H1 (cell line): ENCODE data around the gene TPD52L2. TPM values are rescaled to one million over a fixed set of nuclear protein-coding genes. Genes with fewer than 3 reads are reported as not detected.

Experiments
- CTCF ChIA-PET: fragments of 300-600 bp; sonication (Branson Sonifier 250); formaldehyde crosslinking; loops from one replicate; lab custom pipeline; 2021; ENCODE audit not compliant: partially characterized antibody; lab: Charles Lee
- POLR2A ChIA-PET: fragments of 300-600 bp; sonication (Branson Sonifier 250); formaldehyde crosslinking; loops from one replicate; lab custom pipeline; 2021; ENCODE audit warnings: inconsistent platforms; ENCODE audit not compliant: partially characterized antibody; lab: Charles Lee
- DNase-seq, 2 experiments: peaks; one replicate each; pipeline versions ENCODE4 v3.0.0 to v3.0.0-alpha.2; 2010 to 2022; ENCODE audit warnings: low spot score in 2 of 2, low read depth in 1 of 2, mixed read lengths in 1 of 2
- FAIRE-seq: peaks from 2 replicates; lab custom pipeline; 2011; peaks lifted over from hg19 to GRCh38; lab: Jason Lieb, UNC
- H2AFZ ChIP-seq: 2 replicates; pipeline ENCODE4 v1.8.1; 2012; ENCODE audit warnings: low read length, inconsistent platforms
- H2AK5ac ChIP-seq: 2 replicates; pipeline ENCODE4 v1.6.1; 2013; ENCODE audit warnings: low read depth, low read length
- H2BK120ac ChIP-seq: replicated peaks from 2 replicates; pipeline ENCODE3; 2013; ENCODE audit warnings: low read depth, low read length, inconsistent platforms
- H2BK12ac ChIP-seq: 2 replicates; pipeline ENCODE4 v1.6.1; 2013; ENCODE audit warnings: low read depth, low read length
- H2BK15ac ChIP-seq: 2 replicates; pipeline ENCODE4 v1.6.1; 2013; ENCODE audit warnings: low read length
- H2BK20ac ChIP-seq: 2 replicates; pipeline ENCODE4 v1.6.1; 2013; ENCODE audit warnings: low read length
- H2BK5ac ChIP-seq: 2 replicates; pipeline ENCODE4 v1.6.1; 2013; ENCODE audit warnings: low read depth, low read length
- H3K14ac ChIP-seq: 2 replicates; pipeline ENCODE4 v1.6.1; 2013; ENCODE audit warnings: inconsistent platforms; ENCODE audit not compliant: insufficient read length
- H3K18ac ChIP-seq: 2 replicates; pipeline ENCODE4 v1.6.1; 2013; ENCODE audit warnings: low read length; ENCODE audit errors: extremely low read depth
- H3K23ac ChIP-seq: 2 replicates; pipeline ENCODE4 v1.6.1; 2013; ENCODE audit warnings: inconsistent platforms; ENCODE audit not compliant: insufficient read length
- H3K23me2 ChIP-seq: 2 replicates; pipeline ENCODE4 v1.6.1; 2013; ENCODE audit warnings: low read depth, low read length
- H3K27ac ChIP-seq: 2 replicates; pipeline ENCODE4 v1.6.1; 2011; ENCODE audit warnings: low read depth, low read length, inconsistent platforms
- H3K27me3 ChIP-seq, 4 experiments: replicated peaks in 1 of 4; 1 replicate in 1 of 4; 2 replicates in 3 of 4; pipeline versions ENCODE4 v1.6.1 to v1.8.1; 2011 to 2013; ENCODE audit warnings: low read length in 3 of 4, mild to moderate bottlenecking in 3 of 4, inconsistent platforms in 2 of 4, mixed read lengths in 2 of 4, moderate library complexity in 1 of 4; ENCODE audit not compliant: control insufficient read depth in 3 of 4, insufficient read depth in 3 of 4; ENCODE audit errors: extremely low read depth in 1 of 4
- H3K36me3 ChIP-seq, 4 experiments: 2 replicates each; pipeline versions ENCODE4 v1.6.1 to v1.8.1; 2011 to 2013; ENCODE audit warnings: mild to moderate bottlenecking in 4 of 4, low read length in 3 of 4, moderate library complexity in 2 of 4, control low read depth in 1 of 4, inconsistent platforms in 1 of 4; ENCODE audit not compliant: insufficient read depth in 4 of 4, control insufficient read depth in 2 of 4
- H3K4ac ChIP-seq: replicated peaks from 2 replicates; pipeline ENCODE3; 2013; ENCODE audit warnings: low read length, low read depth, mixed read lengths, inconsistent platforms; ENCODE audit not compliant: insufficient read length
- H3K4me1 ChIP-seq, 4 experiments: replicated peaks in 1 of 4; 1 replicate in 1 of 4; 2 replicates in 3 of 4; pipeline versions ENCODE4 v1.6.1 to v1.8.1; 2011 to 2013; ENCODE audit warnings: low read length in 3 of 4, inconsistent platforms in 2 of 4, mixed read lengths in 1 of 4; ENCODE audit not compliant: insufficient read depth in 4 of 4, control insufficient read depth in 3 of 4
- H3K4me2 ChIP-seq, 2 experiments: 2 replicates each; pipeline versions ENCODE4 v1.6.1 to v1.8.1; 2011 to 2013; ENCODE audit warnings: low read depth in 2 of 2, low read length in 2 of 2, control low read depth in 1 of 2, inconsistent platforms in 1 of 2, mild to moderate bottlenecking in 1 of 2; ENCODE audit not compliant: insufficient read depth in 1 of 2
- H3K4me3 ChIP-seq, 4 experiments: fragments of 200-600, 300-600 bp in 1 of 4; sonication (generic), shearing (Covaris generic), sonication (Bioruptor Twin) in 1 of 4; 2 replicates each; pipeline versions ENCODE4 v1.5.1 to v1.8.1; 2011 to 2016; ENCODE audit warnings: low read length in 4 of 4, low read depth in 3 of 4, control low read depth in 2 of 4, inconsistent platforms in 2 of 4, mild to moderate bottlenecking in 2 of 4, mixed read lengths in 1 of 4, moderate library complexity in 1 of 4; ENCODE audit not compliant: insufficient read depth in 2 of 4; ENCODE audit errors: extremely low read depth in 1 of 4
- H3K56ac ChIP-seq: replicated peaks from 2 replicates; pipeline ENCODE3; 2013; ENCODE audit warnings: low read depth, mild to moderate bottlenecking, mixed read lengths, low read length, inconsistent platforms; ENCODE audit not compliant: insufficient read length
- H3K79me1 ChIP-seq: 2 replicates; pipeline ENCODE4 v1.6.1; 2013; ENCODE audit warnings: low read depth, low read length, control low read depth
- H3K79me2 ChIP-seq, 2 experiments: 2 replicates each; pipeline versions ENCODE4 v1.6.1 to v1.8.1; 2012 to 2013; ENCODE audit warnings: low read length in 2 of 2, mild to moderate bottlenecking in 2 of 2, inconsistent platforms in 1 of 2; ENCODE audit not compliant: insufficient read depth in 2 of 2, control insufficient read depth in 1 of 2
- H3K9ac ChIP-seq, 4 experiments: replicated peaks in 1 of 4; 1 replicate in 1 of 4; 2 replicates in 3 of 4; pipeline versions ENCODE4 v1.6.1 to v1.8.1; 2011 to 2013; ENCODE audit warnings: low read depth in 3 of 4, low read length in 3 of 4, control low read depth in 2 of 4, mild to moderate bottlenecking in 2 of 4, moderate library complexity in 2 of 4, inconsistent platforms in 1 of 4; ENCODE audit errors: extremely low read depth in 1 of 4
- H3K9me3 ChIP-seq, 2 experiments: 2 replicates each; pipeline versions ENCODE4 v1.6.1 to v1.8.1; 2012 to 2013; ENCODE audit warnings: mild to moderate bottlenecking in 2 of 2, moderate library complexity in 2 of 2, control low read depth in 1 of 2, inconsistent platforms in 1 of 2, low read depth in 1 of 2, low read length in 1 of 2, mixed read lengths in 1 of 2; ENCODE audit not compliant: insufficient read depth in 2 of 2
- H4K20me1 ChIP-seq, 2 experiments: replicated peaks in 1 of 2; 2 replicates each; pipeline versions ENCODE3 to v1.8.1; 2011 to 2013; ENCODE audit warnings: inconsistent platforms in 2 of 2, low read length in 2 of 2, mild to moderate bottlenecking in 1 of 2; ENCODE audit not compliant: insufficient read depth in 2 of 2, control insufficient read depth in 1 of 2
- H4K5ac ChIP-seq: 2 replicates; pipeline ENCODE4 v1.6.1; 2013; ENCODE audit warnings: low read length, low read depth, mixed read lengths, inconsistent platforms; ENCODE audit not compliant: insufficient read length
- H4K8ac ChIP-seq: 2 replicates; pipeline ENCODE4 v1.8.0; 2013; ENCODE audit warnings: mild to moderate bottlenecking, moderate library complexity, low read length, inconsistent platforms; ENCODE audit not compliant: insufficient read depth; ENCODE audit errors: extremely low read depth
- H4K91ac ChIP-seq: replicated peaks from 2 replicates; pipeline ENCODE3; 2013; ENCODE audit warnings: low read length, mixed read lengths, inconsistent platforms; ENCODE audit not compliant: insufficient read length
- BCL11A ChIP-seq, 2 experiments: IDR thresholded peaks; one replicate each; pipeline ENCODE4 v1.6.1; 2011; ENCODE audit warnings: low read depth in 2 of 2, low read length in 2 of 2, mild to moderate bottlenecking in 2 of 2
- BRCA1 ChIP-seq: IDR thresholded peaks from 2 replicates; pipeline ENCODE4 v1.6.1; 2012; ENCODE audit warnings: low read depth, low read length, improper control_type of control experiment
- CTCF ChIP-seq, 3 experiments: IDR thresholded peaks; 1 replicate in 2 of 3; 2 replicates in 1 of 3; pipeline versions ENCODE4 v1.5.1 to v1.6.1; 2011; ENCODE audit warnings: low read length in 3 of 3, mild to moderate bottlenecking in 3 of 3, inconsistent platforms in 2 of 3, low read depth in 1 of 3, moderate library complexity in 1 of 3; ENCODE audit not compliant: insufficient read depth in 1 of 3; ENCODE audit errors: control extremely low read depth in 1 of 3
- EGR1 ChIP-seq: IDR thresholded peaks from 2 replicates; pipeline ENCODE4 v1.6.1; 2011; ENCODE audit warnings: low read depth, low read length, borderline replicate concordance
- JUN ChIP-seq: IDR thresholded peaks from 2 replicates; pipeline ENCODE4 v1.6.1; 2011; ENCODE audit warnings: low read depth, mild to moderate bottlenecking, improper control_type of control experiment, low read length
- KDM4A ChIP-seq: IDR thresholded peaks from one replicate; pipeline ENCODE4 v1.7.1; 2012; ENCODE audit warnings: low read depth, mild to moderate bottlenecking, moderate library complexity, low read length, inconsistent platforms; ENCODE audit not compliant: severe bottlenecking
- KDM5A ChIP-seq: fragments of 200-600 bp; IDR thresholded peaks from 2 replicates; pipeline ENCODE4 v1.7.1; 2012; ENCODE audit warnings: mild to moderate bottlenecking, low read length, inconsistent platforms, mixed read lengths
- MAFK ChIP-seq: IDR thresholded peaks from 2 replicates; pipeline ENCODE4 v1.6.1; 2012; ENCODE audit warnings: low read depth, mild to moderate bottlenecking, improper control_type of control experiment, low read length
- RFX5 ChIP-seq: IDR thresholded peaks from 2 replicates; pipeline ENCODE4 v1.6.1; 2011; ENCODE audit warnings: low read depth, low read length, improper control_type of control experiment, borderline replicate concordance
- SP2 ChIP-seq: IDR thresholded peaks from 2 replicates; pipeline ENCODE4 v1.6.1; 2012; ENCODE audit warnings: mild to moderate bottlenecking, low read length, inconsistent platforms
- TEAD4 ChIP-seq: IDR thresholded peaks from 2 replicates; pipeline ENCODE4 v1.6.1; 2012; ENCODE audit warnings: low read depth, low read length, inconsistent platforms, mixed read lengths
- ZNF274 ChIP-seq: IDR thresholded peaks from 2 replicates; pipeline ENCODE4 v1.7.0; 2012; ENCODE audit warnings: low read length, borderline replicate concordance; ENCODE audit errors: extremely low read depth
- whole genome bisulfite sequencing, 2 experiments: shearing (Covaris generic) in 1 of 2; methylation state at CpG; one replicate each; pipeline versions ENCODE4 v1.1.6 to v1.1.7; 2013 to 2015; ENCODE audit warnings: low lambda C conversion rate in 2 of 2, mixed read lengths in 2 of 2, inconsistent platforms in 1 of 2, low coverage in 1 of 2, missing lambda C conversion rate in 1 of 2; ENCODE audit not compliant: insufficient replicate concordance in 2 of 2, insufficient coverage in 1 of 2, insufficient read length in 1 of 2; ENCODE audit errors: extremely low coverage in 1 of 2, missing lambda C conversion rate in 1 of 2; 5-methylcytosine and 5-hydroxymethylcytosine counted together
- polyA plus RNA-seq, 7 experiments: library from polyadenylated mRNA; depleted of rRNA in 3 of 7; stranded (reverse) in 5 of 7; unstranded in 2 of 7; fragments of >200 nt in 5 of 7; fragments of 200-250 nt in 2 of 7; gene quantifications; 1 replicate in 5 of 7; 2 replicates in 1 of 7; 4 replicates in 1 of 7; pipeline versions ENCODE4 v1.2.1 to v1.2.3, GENCODE V29; 2011 to 2013; ENCODE audit warnings: missing spikeins in 2 of 7, mixed read lengths in 2 of 7
- total RNA-seq: library from RNA; stranded (reverse); fragmentation: NEBNext Ultra II Directional; extraction: Animal tissue kit (Norgen Biotek cat#: 25700); gene quantifications from 2 replicates; pipeline ENCODE4 v1.2.1, GENCODE V29; 2021

TPD52L2 gene
- total and polyA plus RNA-seq, 2 of the 8 experiments (the other 6 are each of a cell fraction or from before 2014, with no cell fraction given) = 77.1 to 80.2 TPM

DNA sequence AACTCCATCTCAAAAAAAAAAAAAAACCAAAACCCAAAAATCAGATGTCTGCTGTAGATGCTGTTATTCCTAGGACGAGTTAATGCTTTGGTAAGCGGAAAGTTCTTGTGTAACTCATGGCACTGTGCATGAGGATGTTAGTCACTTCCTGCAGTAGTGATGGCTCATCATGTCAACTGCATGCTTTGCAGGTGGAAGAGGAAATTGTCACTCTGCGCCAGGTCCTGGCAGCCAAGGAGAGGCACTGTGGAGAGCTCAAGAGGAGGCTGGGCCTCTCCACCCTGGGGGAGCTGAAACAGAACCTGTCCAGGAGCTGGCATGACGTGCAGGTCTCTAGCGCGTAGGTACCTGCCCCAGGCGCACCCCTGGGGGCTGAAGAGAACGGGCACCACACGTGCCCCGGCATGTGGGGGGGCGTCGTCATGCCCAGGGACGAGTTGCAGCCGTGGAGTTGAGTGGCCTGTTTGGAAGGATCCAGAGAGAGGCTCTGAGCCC lies 8.5 kb downstream of the TPD52L2 start:
- H3K4me2 ChIP-seq = no peak overlapping the region
- FAIRE-seq = no peak
- H2BK120ac ChIP-seq = no peak overlapping the region
- no peak for TF ChIP-seq JUN
- TF ChIP-seq MAFK = no peak
- no peak for TF ChIP-seq BRCA1
- TF ChIP-seq RFX5 = no peak
- no peak for TF ChIP-seq ZNF274
- TF ChIP-seq KDM5A = no peak
- TF ChIP-seq BCL11A (IDR thresholded peaks at IDR 0.05; ENCODE audit: low read depth in 2 of 2, low read length in 2 of 2) = no peak
- TF ChIP-seq SP2 = no peak
- TF ChIP-seq EGR1 = no peak
- TF ChIP-seq KDM4A = no peak
- no peak for TF ChIP-seq TEAD4
- no peak for TF ChIP-seq CTCF (IDR thresholded peaks at IDR 0.05; ENCODE audit: control extremely low read depth in 1 of 3, insufficient read depth in 1 of 3, low read depth in 1 of 3, low read length in 3 of 3)

More for the DNA sequence above, 8.5 kb downstream of the TPD52L2 start:
- Histone ChIP-seq H3K56ac (no peak overlapping the region), H3K4me1 (no peaks in the 10 kb centered on the region), H3K14ac (no peak overlapping the region), H3K4ac (no peak overlapping the region), H2BK15ac (no peak overlapping the region), H4K5ac (no peak overlapping the region), H3K27ac (no peak overlapping the region), H3K23ac (no peak overlapping the region), H4K8ac (no peak overlapping the region), H2BK5ac (no peak overlapping the region), H3K27me3 (no peaks in the 10 kb centered on the region), H3K4me3 (no peak overlapping the region), H3K79me2 (peaks cover 0 to 42% of the 10 kb centered on the region in 2 experiments; a peak in 2 of 4 replicates), H3K9ac (no peak overlapping the region), H2BK12ac (no peak overlapping the region), H4K20me1 (peaks cover 2 to 25% of the 10 kb centered on the region in 2 experiments), H4K91ac (no peak overlapping the region), H3K79me1 (peaks cover 3% of the 10 kb centered on the region; the same call in 1 of the 2 replicates), H3K9me3 (no peaks in the 10 kb centered on the region), H2BK20ac (no peak overlapping the region), H2AFZ (no peak overlapping the region), H2AK5ac (no peak overlapping the region), H3K36me3 (peaks cover 29 to 64% (median 48%) of the 10 kb centered on the region in 4 experiments), H3K18ac (no peak overlapping the region), H3K23me2 (no peaks in the 10 kb centered on the region)
- WGBS, 2 experiments = 94% methylated on average over 14 of the region's 14 CpGs; no CpG with 5 or more reads in 1 of the 2 experiments
- DNase-seq = no peak
- ChIA-PET POLR2A (interaction anchor here (1.5 kb wide), 1 partner anchor 9 kb away, joined by 5 read pairs; the partner anchor contains the start of gene TPD52L2), CTCF (interaction anchor here (0.7 kb wide), 1 partner anchor 112 kb away, joined by 3 read pairs; no protein-coding TSS in a partner anchor)
